Epithelial cell of esophagus (primary cell): ENCODE results near the gene TUBB4A.
A peak's percentile ranks its signal among the peaks of the same experiment; 100 is the strongest.

Experiments
- DNase-seq: peaks from one replicate; pipeline ENCODE4 v3.0.0; 2010; ENCODE audit warnings: low read depth
- H3K4me3 ChIP-seq: 2 replicates; pipeline ENCODE4 v1.5.1; 2011; ENCODE audit warnings: mild to moderate bottlenecking, low read length, control low read depth
- CTCF ChIP-seq: IDR thresholded peaks from 2 replicates; pipeline ENCODE4 v1.5.1; 2011; ENCODE audit warnings: low read depth, mild to moderate bottlenecking, low read length, control low read depth, inconsistent platforms; ENCODE audit not compliant: insufficient read depth; ENCODE audit errors: missing control alignments

TUBB4A gene

GRCh38 chr19:6475321-6476108, 26.6 kb downstream of the TUBB4A start:
- no peak for TF ChIP-seq CTCF
- no peak for DNase-seq
- H3K4me3 ChIP-seq = peak overlapping the region; percentile 35

GRCh38 chr19:6473647-6474046, 28.5 kb downstream of the TUBB4A start:
- no peak for DNase-seq
- no peak for TF ChIP-seq CTCF
- H3K4me3 ChIP-seq = no peak overlapping the region

- DNase-seq = no peak
- H3K4me3 ChIP-seq = no peak overlapping the region
- TF ChIP-seq CTCF = no peak
Measured at GRCh38 chr19:6472713-6473112, 29.4 kb downstream of the TUBB4A start.

GRCh38 chr19:6471076-6471475, 31.0 kb downstream of the TUBB4A start:
- no peak for DNase-seq
- no peak overlapping the region for H3K4me3 ChIP-seq
- TF ChIP-seq CTCF = no peak

GRCh38 chr19:6470173-6470572, 31.9 kb downstream of the TUBB4A start:
- no peak for DNase-seq
- H3K4me3 ChIP-seq = no peak overlapping the region
- no peak for TF ChIP-seq CTCF

GRCh38 chr19:6467384-6467783, 34.7 kb downstream of the TUBB4A start:
- no peak for TF ChIP-seq CTCF
- DNase-seq = no peak

More at GRCh38 chr19:6467384-6467783, 34.7 kb downstream of the TUBB4A start:
- H3K4me3 ChIP-seq = no peak overlapping the region
